Pons (tissue), 1 donor: ENCODE measurements around the gene RASGRP4.
"Not testable (repeated sequence)": the region's sequence is repeated elsewhere in the genome, so short reads cannot be mapped to it uniquely, and the experiment has no call there.

Experiments
- DNase-seq: peaks from one replicate; pipeline ENCODE4 v3.0.0-alpha.2; 2016; ENCODE audit warnings: low spot score

The RASGRP4 gene

DNA sequence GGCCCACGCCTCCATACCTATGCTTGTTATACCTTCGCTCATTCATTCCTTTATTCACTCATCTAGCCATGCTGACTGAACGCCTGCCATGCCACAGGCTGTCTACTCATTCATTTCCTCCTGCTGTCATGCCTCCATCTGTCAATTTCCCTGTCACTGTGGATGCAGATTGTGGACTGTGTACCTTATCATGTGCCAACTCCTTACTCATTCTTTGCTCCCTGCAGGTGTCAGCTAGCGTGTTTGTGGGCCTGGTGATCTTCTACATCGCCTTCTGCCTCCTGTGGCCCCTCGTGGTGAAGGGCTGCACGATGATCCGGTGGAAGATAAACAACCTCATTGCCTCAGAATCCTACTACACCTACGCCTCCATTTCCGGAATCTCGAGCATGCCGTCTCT is 55.7 kb downstream of the RASGRP4 start:
- DNase-seq, result no peak

DNA sequence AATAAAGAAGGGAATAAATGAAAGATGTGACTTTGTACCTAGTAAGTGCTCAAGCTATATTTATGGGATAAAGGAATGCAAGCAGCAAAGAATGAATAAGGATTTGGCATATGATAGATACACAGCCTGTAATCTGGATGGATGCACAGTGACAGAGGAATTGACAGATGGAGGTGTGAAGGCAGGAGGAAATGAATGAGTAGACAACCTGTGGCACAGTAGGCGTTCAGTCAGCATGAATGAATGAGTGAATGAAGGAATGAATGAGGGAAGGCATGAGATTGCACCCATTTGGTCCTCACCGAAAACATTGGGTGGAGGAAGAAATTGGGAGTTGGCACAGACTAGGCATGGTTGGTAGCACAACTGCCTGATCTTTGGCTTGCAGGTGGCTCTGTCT is 56.4 kb downstream of the RASGRP4 start:
- DNase-seq, result no peak

DNA sequence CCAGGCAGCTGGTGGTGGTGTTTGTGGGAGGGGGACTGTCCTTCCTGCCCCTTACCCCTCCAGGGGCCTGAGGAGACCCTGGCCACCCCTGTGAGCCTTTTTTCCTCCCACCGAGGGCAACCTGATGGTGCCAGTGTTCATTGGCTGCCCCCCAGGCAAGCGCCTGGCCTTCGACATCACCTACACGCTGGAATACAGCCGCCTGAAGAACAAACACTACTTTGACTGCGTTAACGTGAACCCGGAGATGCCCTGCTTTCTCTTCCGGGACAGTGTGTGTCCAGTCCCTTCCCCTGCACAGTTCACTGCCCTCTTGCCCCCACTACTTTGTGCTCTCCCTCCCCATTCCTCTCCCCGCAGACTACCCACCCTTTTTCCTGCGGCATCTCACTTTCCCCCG is 59.0 kb downstream of the RASGRP4 start:
- DNase-seq, result no peak

DNA sequence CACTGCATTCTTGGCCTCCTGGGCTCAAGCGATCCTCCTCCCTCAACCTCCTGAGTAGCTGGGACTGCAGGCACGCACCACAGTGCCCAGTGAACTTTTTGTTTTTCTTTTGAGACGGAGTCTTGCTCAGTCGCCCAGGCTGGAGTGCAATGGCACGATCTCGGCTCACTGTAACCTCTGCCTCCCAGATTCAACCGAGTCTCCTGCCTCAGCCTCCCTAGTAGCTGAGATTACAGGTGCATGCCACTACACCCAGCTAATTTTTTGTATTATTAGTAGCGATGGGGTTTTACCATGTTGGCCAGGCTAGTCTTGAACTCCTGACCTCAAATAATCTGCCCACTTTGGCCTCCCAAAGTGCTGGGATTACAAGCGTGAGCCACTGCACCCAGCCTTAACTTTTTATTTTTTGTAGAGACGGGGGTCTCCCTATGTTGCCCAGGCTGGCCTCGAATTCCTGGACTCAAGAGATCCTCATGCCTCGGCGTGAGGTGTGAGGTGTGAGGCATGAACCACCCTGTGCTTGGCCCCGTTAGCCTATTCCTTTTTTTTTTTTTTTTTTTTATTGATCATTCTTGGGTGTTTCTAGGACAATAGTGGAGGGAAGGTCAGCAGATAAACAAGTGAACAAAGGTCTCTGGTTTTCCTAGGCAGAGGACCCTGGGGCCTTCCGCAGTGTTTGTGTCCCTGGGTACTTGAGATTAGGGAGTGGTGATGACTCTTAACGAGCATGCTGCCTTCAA is 62.9 kb downstream of the RASGRP4 start:
- not testable (repeated sequence) for DNase-seq

DNA sequence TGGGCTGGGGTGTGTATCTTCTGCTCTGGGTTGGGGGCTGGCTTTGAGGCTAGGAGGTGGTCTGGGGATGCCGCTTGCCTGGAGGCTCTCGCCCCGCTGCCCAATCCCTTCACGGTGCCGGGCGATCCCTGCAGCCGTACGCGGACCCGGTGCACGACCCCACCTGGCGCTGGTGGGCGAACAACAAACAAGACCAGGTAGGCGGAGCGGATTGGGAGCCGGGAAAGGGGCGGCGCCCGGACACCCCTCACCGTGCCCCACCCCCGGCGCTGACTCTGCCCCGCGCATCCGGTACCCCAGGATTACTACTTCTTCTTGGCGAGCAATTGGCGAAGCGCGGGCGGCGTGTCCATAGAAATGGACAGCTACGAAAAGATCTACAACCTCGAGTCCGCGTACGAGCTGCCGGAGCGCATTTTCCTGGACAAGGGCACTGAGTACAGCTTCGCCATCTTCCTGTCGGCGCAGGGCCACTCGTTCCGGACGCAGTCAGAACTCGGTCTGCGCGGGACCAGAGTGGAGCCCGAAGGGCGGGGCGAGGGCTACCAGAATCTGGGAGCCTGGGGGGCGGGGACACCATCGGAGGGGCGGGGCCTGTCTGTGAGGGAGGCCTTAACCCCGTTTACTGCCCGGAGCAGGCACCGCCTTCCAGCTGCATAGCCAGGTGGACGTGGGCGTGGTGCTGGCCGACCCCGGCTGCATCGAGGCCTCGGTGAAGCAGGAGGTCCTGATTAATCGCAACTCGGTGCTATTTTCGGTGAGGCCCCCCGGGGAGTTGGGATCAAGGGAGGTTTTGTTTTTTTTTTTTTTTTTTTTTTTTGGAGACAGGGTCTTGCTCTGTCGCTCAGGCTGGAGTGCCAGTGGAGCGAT is 63.7 kb downstream of the RASGRP4 start:
- DNase-seq, result no peak

DNA sequence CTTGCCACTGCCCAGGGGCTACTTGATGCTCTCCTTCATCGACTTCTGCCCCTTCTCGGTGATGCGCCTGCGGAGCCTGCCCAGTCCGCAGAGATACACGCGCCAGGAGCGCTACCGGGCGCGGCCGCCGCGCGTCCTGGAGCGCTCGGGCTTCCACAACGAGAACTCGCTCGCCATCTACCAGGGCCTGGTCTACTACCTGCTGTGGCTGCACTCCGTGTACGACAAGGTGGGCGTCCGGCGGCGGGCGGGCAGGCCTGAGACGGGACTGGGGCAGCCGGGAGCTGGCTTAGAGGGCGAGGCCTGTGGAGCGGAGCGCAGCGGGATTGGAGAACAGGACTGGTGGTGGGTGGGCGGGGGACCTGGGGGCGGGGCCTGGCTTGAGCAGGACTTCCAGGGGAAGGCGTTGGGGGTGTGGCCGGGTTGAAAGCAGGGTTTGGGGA is 64.4 kb downstream of the RASGRP4 start:
- DNase-seq, result no peak

DNA sequence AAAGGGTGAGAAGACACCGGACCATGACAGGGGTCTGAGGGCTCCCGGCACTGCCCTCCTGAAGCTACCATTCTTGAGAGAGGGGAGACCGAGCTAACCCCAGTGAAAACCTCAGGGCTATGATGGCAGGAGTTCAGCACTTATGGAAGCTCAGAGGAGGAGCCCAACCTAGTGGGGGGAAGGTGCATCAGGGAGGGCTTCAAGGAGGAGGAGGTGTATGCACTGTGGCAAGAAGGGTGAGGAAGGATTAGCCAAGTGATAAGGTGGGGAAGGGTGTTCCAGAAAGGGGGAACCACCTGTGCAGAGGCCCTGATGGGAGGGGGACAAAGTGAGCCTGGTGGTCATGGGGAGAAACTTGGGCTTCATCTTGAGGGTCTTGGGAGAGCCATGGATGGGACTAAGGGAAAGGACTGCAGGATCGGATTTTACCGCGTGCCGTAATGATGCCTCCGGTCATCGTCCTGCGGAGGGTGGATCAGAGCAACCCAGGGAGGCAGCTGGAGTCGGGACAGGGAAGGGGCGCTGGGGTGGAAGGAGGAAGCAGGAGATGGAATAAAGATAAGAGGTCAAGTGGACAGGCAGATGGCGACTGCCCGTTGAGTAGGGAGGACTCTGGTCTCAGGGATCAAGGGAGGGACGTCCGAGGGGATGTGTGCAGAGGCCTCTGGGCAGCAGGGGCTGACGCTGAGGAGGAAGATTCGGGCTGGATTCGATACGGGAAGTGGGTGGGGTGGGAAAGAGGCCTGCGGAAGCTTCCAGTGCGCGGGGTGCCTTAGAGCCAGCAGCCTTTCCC is 65.0 kb downstream of the RASGRP4 start:
- no peak for DNase-seq

DNA sequence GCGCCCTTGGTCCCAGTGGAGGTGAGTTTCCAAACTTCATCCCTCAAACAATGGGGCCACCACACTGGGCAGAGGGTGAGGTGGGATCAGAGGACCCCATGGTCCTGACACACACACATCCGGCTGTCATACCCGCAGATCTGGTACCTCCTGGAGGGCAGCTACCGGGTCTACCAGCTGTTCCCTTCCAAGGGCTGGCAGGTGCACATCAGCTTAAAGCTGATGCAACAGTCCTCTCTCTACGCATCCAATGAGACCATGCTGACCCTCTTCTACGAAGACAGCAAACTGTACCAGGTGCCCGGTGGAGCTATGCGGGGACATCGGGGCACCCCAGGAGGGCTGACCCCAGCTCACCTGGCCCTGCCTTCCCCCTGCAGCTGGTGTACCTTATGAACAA is 65.7 kb downstream of the RASGRP4 start:
- no peak for DNase-seq

DNA sequence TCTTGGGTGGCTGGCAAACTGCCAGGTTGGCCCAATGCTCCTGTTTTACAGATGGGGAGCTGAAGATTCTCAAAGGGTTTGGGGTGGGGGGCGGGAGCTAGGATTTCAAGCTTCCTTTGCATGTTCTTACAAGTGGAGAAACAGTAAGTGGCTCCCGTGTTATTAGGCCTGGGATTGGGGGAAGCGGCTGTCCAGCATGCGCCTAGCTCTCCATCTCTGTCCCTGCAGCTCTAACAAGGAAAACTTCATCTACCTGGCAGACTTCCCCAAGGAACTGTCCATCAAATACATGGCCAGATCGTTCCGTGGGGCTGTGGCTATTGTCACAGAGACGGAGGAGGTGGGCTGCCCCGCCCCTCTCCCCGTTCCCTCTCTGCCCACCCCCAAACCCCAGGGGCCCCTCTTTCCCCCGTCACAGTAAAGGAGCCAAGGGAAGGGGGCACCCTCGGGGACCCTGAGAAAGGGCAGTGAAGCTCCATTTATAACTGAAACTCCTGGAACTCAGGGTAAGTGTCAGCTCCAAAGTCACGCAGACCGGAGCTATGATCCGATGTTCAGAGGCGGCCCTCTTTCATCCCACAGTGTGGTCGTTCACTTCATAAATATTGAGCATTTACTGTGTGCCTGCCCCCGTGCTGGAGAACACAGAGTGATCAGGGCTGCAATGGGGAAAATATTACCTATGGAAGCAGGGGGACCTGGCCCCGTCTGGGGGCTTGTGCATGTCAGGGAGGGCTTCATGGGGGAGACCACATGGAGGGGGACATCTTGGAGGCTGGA is 66.6 kb downstream of the RASGRP4 start:
- no peak for DNase-seq
